HFFc6 (cell line): ENCODE measurements around the gene STOML2. TPM values are rescaled to one million over a fixed set of nuclear protein-coding genes. Genes with fewer than 3 reads are reported as not detected.

Experiments used
- total RNA-seq, 6 experiments: library from RNA; stranded (reverse); fragmentation: NEBNext Ultra II Directional; extraction: Animal tissue kit (Norgen Biotek cat#: 25700); gene quantifications; 2 replicates in 1 of 6; 3 replicates in 5 of 6; pipeline ENCODE4 v1.2.3, GENCODE V29; 2021

The STOML2 gene
- total RNA-seq, 6 experiments from 2014 or later, result 118 to 139 (median 123) TPM

Other genes with a start within 250 kb of the STOML2 start
- gene PHF24, start 144.8 kb downstream of the STOML2 start, total RNA-seq, result not detected
- 10 to 100 TPM; 12.2 to 19.9 (median 16.3) TPM for gene DNAJB5, start 113.4 kb downstream of the STOML2 start, total RNA-seq
- gene VCP, start 30.5 kb downstream of the STOML2 start, total RNA-seq, result 100 to 1,000 TPM; 324 to 457 (median 374) TPM
- gene FANCG, start 23.2 kb downstream of the STOML2 start, total RNA-seq, result 10 to 100 TPM; 17.8 to 30.0 (median 28.3) TPM
- 10 to 100 TPM; 23.0 to 30.3 (median 28.3) TPM for gene PIGO, start 6.5 kb downstream of the STOML2 start, total RNA-seq
- gene ATOSB, start 12.7 kb upstream of the STOML2 start, total RNA-seq, result 10 to 100 TPM; 45.9 to 56.5 (median 49.5) TPM
- gene UNC13B, start 58.9 kb upstream of the STOML2 start, total RNA-seq, result 10 to 100 TPM; 18.2 to 21.4 (median 19.7) TPM